GM21528 (cell line): ENCODE data around the gene DOCK2.

Experiments
- ATAC-seq: cut with Tn5 transposase; IDR thresholded peaks from one replicate; pipeline ENCODE4 v1.9.1; 2021; ENCODE audit warnings: mild to moderate bottlenecking, moderate library complexity; ENCODE audit not compliant: unreplicated experiment, low FRiP score

DOCK2 gene

DNA sequence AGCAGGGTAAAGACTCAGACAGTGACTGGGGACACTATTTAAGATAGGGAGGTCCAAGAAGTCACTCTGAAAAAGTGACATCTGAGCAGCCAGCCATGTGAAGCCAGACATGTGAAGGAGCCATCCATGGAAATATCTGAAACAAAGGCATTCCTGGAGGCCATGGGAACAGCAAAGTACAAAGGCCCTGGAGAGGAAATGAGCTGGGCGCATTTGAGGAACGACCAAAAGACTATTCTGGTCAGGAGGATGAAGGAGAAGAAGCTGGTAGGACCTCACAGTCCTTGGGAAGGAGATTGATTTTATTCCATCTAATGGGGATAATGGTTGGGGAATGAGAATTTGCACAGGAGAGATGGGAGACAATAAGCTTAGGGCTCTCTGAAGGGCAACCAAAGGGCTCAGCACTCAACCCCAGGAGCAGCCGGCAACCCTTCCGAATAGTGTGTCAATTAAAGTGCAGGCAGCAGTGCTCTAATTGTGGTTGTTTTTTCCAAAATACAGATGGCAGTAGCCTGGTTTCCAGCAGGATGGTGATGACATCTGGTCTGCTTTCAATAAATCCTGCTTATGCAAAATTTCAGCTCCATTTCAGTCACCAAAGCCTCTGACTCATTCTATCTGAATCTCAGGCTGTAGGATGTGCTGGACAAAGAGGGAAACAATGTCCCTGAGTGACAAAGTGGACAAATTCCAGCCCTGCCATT lies 495.3 kb downstream of the DOCK2 start:
- ATAC-seq, result no peak
